H1 (cell line): ENCODE results near the gene H2BK1. TPM values are rescaled to one million over a fixed set of nuclear protein-coding genes. Genes with fewer than 3 reads are reported as not detected.

Source experiments
- CTCF ChIA-PET: fragments of 300-600 bp; sonication (Branson Sonifier 250); formaldehyde crosslinking; loops from one replicate; lab custom pipeline; 2021; ENCODE audit not compliant: partially characterized antibody; lab: Charles Lee
- POLR2A ChIA-PET: fragments of 300-600 bp; sonication (Branson Sonifier 250); formaldehyde crosslinking; loops from one replicate; lab custom pipeline; 2021; ENCODE audit warnings: inconsistent platforms; ENCODE audit not compliant: partially characterized antibody; lab: Charles Lee
- DNase-seq, 2 experiments: peaks; one replicate each; pipeline versions ENCODE4 v3.0.0 to v3.0.0-alpha.2; 2010 to 2022; ENCODE audit warnings: low spot score in 2 of 2, low read depth in 1 of 2, mixed read lengths in 1 of 2
- FAIRE-seq: peaks from 2 replicates; lab custom pipeline; 2011; peaks lifted over from hg19 to GRCh38; lab: Jason Lieb, UNC
- H2AFZ ChIP-seq: 2 replicates; pipeline ENCODE4 v1.8.1; 2012; ENCODE audit warnings: low read length, inconsistent platforms
- H2AK5ac ChIP-seq: 2 replicates; pipeline ENCODE4 v1.6.1; 2013; ENCODE audit warnings: low read depth, low read length
- H2BK120ac ChIP-seq: replicated peaks from 2 replicates; pipeline ENCODE3; 2013; ENCODE audit warnings: low read depth, low read length, inconsistent platforms
- H2BK12ac ChIP-seq: 2 replicates; pipeline ENCODE4 v1.6.1; 2013; ENCODE audit warnings: low read depth, low read length
- H2BK15ac ChIP-seq: 2 replicates; pipeline ENCODE4 v1.6.1; 2013; ENCODE audit warnings: low read length
- H2BK20ac ChIP-seq: 2 replicates; pipeline ENCODE4 v1.6.1; 2013; ENCODE audit warnings: low read length
- H2BK5ac ChIP-seq: 2 replicates; pipeline ENCODE4 v1.6.1; 2013; ENCODE audit warnings: low read depth, low read length
- H3K14ac ChIP-seq: 2 replicates; pipeline ENCODE4 v1.6.1; 2013; ENCODE audit warnings: inconsistent platforms; ENCODE audit not compliant: insufficient read length
- H3K18ac ChIP-seq: 2 replicates; pipeline ENCODE4 v1.6.1; 2013; ENCODE audit warnings: low read length; ENCODE audit errors: extremely low read depth
- H3K23ac ChIP-seq: 2 replicates; pipeline ENCODE4 v1.6.1; 2013; ENCODE audit warnings: inconsistent platforms; ENCODE audit not compliant: insufficient read length
- H3K23me2 ChIP-seq: 2 replicates; pipeline ENCODE4 v1.6.1; 2013; ENCODE audit warnings: low read depth, low read length
- H3K27ac ChIP-seq: 2 replicates; pipeline ENCODE4 v1.6.1; 2011; ENCODE audit warnings: low read depth, low read length, inconsistent platforms
- H3K27me3 ChIP-seq, 4 experiments: replicated peaks in 1 of 4; 1 replicate in 1 of 4; 2 replicates in 3 of 4; pipeline versions ENCODE4 v1.6.1 to v1.8.1; 2011 to 2013; ENCODE audit warnings: low read length in 3 of 4, mild to moderate bottlenecking in 3 of 4, inconsistent platforms in 2 of 4, mixed read lengths in 2 of 4, moderate library complexity in 1 of 4; ENCODE audit not compliant: control insufficient read depth in 3 of 4, insufficient read depth in 3 of 4; ENCODE audit errors: extremely low read depth in 1 of 4
- H3K36me3 ChIP-seq, 4 experiments: 2 replicates each; pipeline versions ENCODE4 v1.6.1 to v1.8.1; 2011 to 2013; ENCODE audit warnings: mild to moderate bottlenecking in 4 of 4, low read length in 3 of 4, moderate library complexity in 2 of 4, control low read depth in 1 of 4, inconsistent platforms in 1 of 4; ENCODE audit not compliant: insufficient read depth in 4 of 4, control insufficient read depth in 2 of 4
- H3K4ac ChIP-seq: replicated peaks from 2 replicates; pipeline ENCODE3; 2013; ENCODE audit warnings: low read length, low read depth, mixed read lengths, inconsistent platforms; ENCODE audit not compliant: insufficient read length
- H3K4me1 ChIP-seq, 4 experiments: replicated peaks in 1 of 4; 1 replicate in 1 of 4; 2 replicates in 3 of 4; pipeline versions ENCODE4 v1.6.1 to v1.8.1; 2011 to 2013; ENCODE audit warnings: low read length in 3 of 4, inconsistent platforms in 2 of 4, mixed read lengths in 1 of 4; ENCODE audit not compliant: insufficient read depth in 4 of 4, control insufficient read depth in 3 of 4
- H3K4me2 ChIP-seq, 2 experiments: 2 replicates each; pipeline versions ENCODE4 v1.6.1 to v1.8.1; 2011 to 2013; ENCODE audit warnings: low read depth in 2 of 2, low read length in 2 of 2, control low read depth in 1 of 2, inconsistent platforms in 1 of 2, mild to moderate bottlenecking in 1 of 2; ENCODE audit not compliant: insufficient read depth in 1 of 2
- H3K4me3 ChIP-seq, 4 experiments: fragments of 200-600, 300-600 bp in 1 of 4; sonication (generic), shearing (Covaris generic), sonication (Bioruptor Twin) in 1 of 4; 2 replicates each; pipeline versions ENCODE4 v1.5.1 to v1.8.1; 2011 to 2016; ENCODE audit warnings: low read length in 4 of 4, low read depth in 3 of 4, control low read depth in 2 of 4, inconsistent platforms in 2 of 4, mild to moderate bottlenecking in 2 of 4, mixed read lengths in 1 of 4, moderate library complexity in 1 of 4; ENCODE audit not compliant: insufficient read depth in 2 of 4; ENCODE audit errors: extremely low read depth in 1 of 4
- H3K56ac ChIP-seq: replicated peaks from 2 replicates; pipeline ENCODE3; 2013; ENCODE audit warnings: low read depth, mild to moderate bottlenecking, mixed read lengths, low read length, inconsistent platforms; ENCODE audit not compliant: insufficient read length
- H3K79me1 ChIP-seq: 2 replicates; pipeline ENCODE4 v1.6.1; 2013; ENCODE audit warnings: low read depth, low read length, control low read depth
- H3K79me2 ChIP-seq, 2 experiments: 2 replicates each; pipeline versions ENCODE4 v1.6.1 to v1.8.1; 2012 to 2013; ENCODE audit warnings: low read length in 2 of 2, mild to moderate bottlenecking in 2 of 2, inconsistent platforms in 1 of 2; ENCODE audit not compliant: insufficient read depth in 2 of 2, control insufficient read depth in 1 of 2
- H3K9ac ChIP-seq, 4 experiments: replicated peaks in 1 of 4; 1 replicate in 1 of 4; 2 replicates in 3 of 4; pipeline versions ENCODE4 v1.6.1 to v1.8.1; 2011 to 2013; ENCODE audit warnings: low read depth in 3 of 4, low read length in 3 of 4, control low read depth in 2 of 4, mild to moderate bottlenecking in 2 of 4, moderate library complexity in 2 of 4, inconsistent platforms in 1 of 4; ENCODE audit errors: extremely low read depth in 1 of 4
- H3K9me3 ChIP-seq, 2 experiments: 2 replicates each; pipeline versions ENCODE4 v1.6.1 to v1.8.1; 2012 to 2013; ENCODE audit warnings: mild to moderate bottlenecking in 2 of 2, moderate library complexity in 2 of 2, control low read depth in 1 of 2, inconsistent platforms in 1 of 2, low read depth in 1 of 2, low read length in 1 of 2, mixed read lengths in 1 of 2; ENCODE audit not compliant: insufficient read depth in 2 of 2
- H4K20me1 ChIP-seq, 2 experiments: replicated peaks in 1 of 2; 2 replicates each; pipeline versions ENCODE3 to v1.8.1; 2011 to 2013; ENCODE audit warnings: inconsistent platforms in 2 of 2, low read length in 2 of 2, mild to moderate bottlenecking in 1 of 2; ENCODE audit not compliant: insufficient read depth in 2 of 2, control insufficient read depth in 1 of 2
- H4K5ac ChIP-seq: 2 replicates; pipeline ENCODE4 v1.6.1; 2013; ENCODE audit warnings: low read length, low read depth, mixed read lengths, inconsistent platforms; ENCODE audit not compliant: insufficient read length
- H4K8ac ChIP-seq: 2 replicates; pipeline ENCODE4 v1.8.0; 2013; ENCODE audit warnings: mild to moderate bottlenecking, moderate library complexity, low read length, inconsistent platforms; ENCODE audit not compliant: insufficient read depth; ENCODE audit errors: extremely low read depth
- H4K91ac ChIP-seq: replicated peaks from 2 replicates; pipeline ENCODE3; 2013; ENCODE audit warnings: low read length, mixed read lengths, inconsistent platforms; ENCODE audit not compliant: insufficient read length
- ASH2L ChIP-seq: fragments of 200-600, 300-600 bp; sonication (generic); IDR thresholded peaks from one replicate; pipeline ENCODE4 v1.7.1; 2017; ENCODE audit warnings: low read length
- BRCA1 ChIP-seq: IDR thresholded peaks from 2 replicates; pipeline ENCODE4 v1.6.1; 2012; ENCODE audit warnings: low read depth, low read length, improper control_type of control experiment
- E2F6 ChIP-seq: IDR thresholded peaks from 2 replicates; pipeline ENCODE4 v1.6.1; 2012; ENCODE audit warnings: inconsistent platforms
- EP300 ChIP-seq, 2 experiments: IDR thresholded peaks; 1 replicate in 1 of 2; 2 replicates in 1 of 2; pipeline ENCODE4 v1.6.1; 2011 to 2012; ENCODE audit warnings: low read depth in 2 of 2, low read length in 2 of 2, mild to moderate bottlenecking in 2 of 2, borderline replicate concordance in 1 of 2, inconsistent platforms in 1 of 2, moderate library complexity in 1 of 2
- RBBP5 ChIP-seq: IDR thresholded peaks from 2 replicates; pipeline ENCODE4 v1.7.1; 2012; ENCODE audit warnings: low read depth, mild to moderate bottlenecking, inconsistent platforms, low read length, moderate library complexity, borderline replicate concordance
- SAP30 ChIP-seq: fragments of 300-600 bp; sonication (generic); IDR thresholded peaks from 2 replicates; pipeline ENCODE4 v1.7.1; 2012; ENCODE audit warnings: low read length, moderate library complexity, mild to moderate bottlenecking, inconsistent platforms; ENCODE audit not compliant: insufficient read depth, insufficient replicate concordance
- SP1 ChIP-seq: IDR thresholded peaks from 2 replicates; pipeline ENCODE4 v1.6.1; 2011; ENCODE audit warnings: low read depth, low read length
- WGBS, 2 experiments: shearing (Covaris generic) in 1 of 2; methylation state at CpG; one replicate each; pipeline versions ENCODE4 v1.1.6 to v1.1.7; 2013 to 2015; ENCODE audit warnings: low lambda C conversion rate in 2 of 2, mixed read lengths in 2 of 2, inconsistent platforms in 1 of 2, low coverage in 1 of 2, missing lambda C conversion rate in 1 of 2; ENCODE audit not compliant: insufficient replicate concordance in 2 of 2, insufficient coverage in 1 of 2, insufficient read length in 1 of 2; ENCODE audit errors: extremely low coverage in 1 of 2, missing lambda C conversion rate in 1 of 2; 5-methylcytosine and 5-hydroxymethylcytosine counted together
- polyA plus RNA-seq, 7 experiments: library from polyadenylated mRNA; depleted of rRNA in 3 of 7; stranded (reverse) in 5 of 7; unstranded in 2 of 7; fragments of >200 nt in 5 of 7; fragments of 200-250 nt in 2 of 7; gene quantifications; 1 replicate in 5 of 7; 2 replicates in 1 of 7; 4 replicates in 1 of 7; pipeline versions ENCODE4 v1.2.1 to v1.2.3, GENCODE V29; 2011 to 2013; ENCODE audit warnings: missing spikeins in 2 of 7, mixed read lengths in 2 of 7
- total RNA-seq: library from RNA; stranded (reverse); fragmentation: NEBNext Ultra II Directional; extraction: Animal tissue kit (Norgen Biotek cat#: 25700); gene quantifications from 2 replicates; pipeline ENCODE4 v1.2.1, GENCODE V29; 2021

H2BK1 gene
- total and polyA plus RNA-seq, 2 of the 8 experiments (the other 6 are each of a cell fraction or from before 2014, with no cell fraction given), result not detected

DNA sequence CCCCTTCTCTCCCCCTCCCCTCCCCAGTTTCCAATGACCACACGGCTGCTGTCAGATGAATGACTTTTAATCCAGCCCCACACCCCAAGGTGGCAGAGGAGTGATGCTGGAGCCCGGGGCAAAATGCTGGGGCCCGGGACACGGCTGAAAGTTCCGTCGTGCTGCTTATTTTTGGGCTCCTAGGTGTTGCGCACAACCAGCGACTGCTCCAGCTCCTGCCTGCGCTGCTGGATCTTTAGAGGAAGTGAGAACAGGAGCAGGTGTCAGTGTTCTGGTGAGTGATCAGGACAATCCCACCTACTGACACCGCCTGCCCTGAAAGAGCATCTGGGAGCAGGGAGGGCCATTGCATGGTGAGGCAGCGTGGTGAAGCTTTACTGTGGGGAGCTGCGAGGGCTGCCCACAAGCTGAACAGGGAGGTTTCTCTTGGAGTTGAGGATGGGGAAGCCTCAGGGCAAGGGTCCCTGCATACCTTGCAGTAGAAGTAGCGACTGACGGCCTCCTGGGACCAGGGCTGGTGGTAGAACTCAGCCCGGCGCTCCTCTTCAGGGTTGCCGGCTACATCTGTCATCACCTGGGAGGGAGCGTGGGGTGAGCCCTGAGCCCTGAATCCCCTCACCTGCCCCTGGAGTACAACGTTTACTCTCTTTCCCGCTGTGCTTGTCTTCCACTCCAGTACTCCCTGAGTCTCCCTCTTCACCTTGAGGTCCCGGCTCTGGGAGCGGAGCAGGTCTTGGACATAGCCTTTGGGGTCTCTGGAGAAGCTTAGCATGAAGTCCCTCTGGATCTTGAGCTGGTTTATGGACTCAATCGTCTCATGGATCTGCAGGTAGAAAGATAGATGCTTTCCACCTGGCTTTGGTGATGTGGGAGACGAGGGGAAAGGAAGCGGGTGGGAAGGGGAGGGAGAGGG is 28.9 kb upstream of the H2BK1 start:
- Histone ChIP-seq H2AFZ (no peak overlapping the region), H2AK5ac (no peak overlapping the region), H3K18ac (no peak overlapping the region), H3K27me3 (no peaks in the 10 kb centered on the region; a peak in 1 of 7 replicates), H3K14ac (no peak overlapping the region), H3K4me3 (no peak overlapping the region), H3K4ac (no peak overlapping the region), H3K27ac (no peak overlapping the region), H3K36me3 (peaks cover 8 to 24% (median 11%) of the 10 kb centered on the region in 4 experiments; a peak in 7 of 8 replicates), H2BK12ac (no peak overlapping the region), H4K20me1 (peaks cover 0 to 12% of the 10 kb centered on the region in 2 experiments), H3K23me2 (no peaks in the 10 kb centered on the region), H2BK20ac (no peak overlapping the region), H2BK120ac (no peak overlapping the region), H3K4me2 (no peak overlapping the region), H4K91ac (no peak overlapping the region), H2BK15ac (no peak overlapping the region), H3K4me1 (peaks cover 0 to 10% (median 6%) of the 10 kb centered on the region in 4 experiments; a peak in 6 of 7 replicates), H3K9ac (no peak overlapping the region), H4K8ac (no peak overlapping the region), H3K23ac (no peak overlapping the region), H3K79me2 (peaks cover 0 to 7% of the 10 kb centered on the region in 2 experiments; a peak in 2 of 4 replicates), H2BK5ac (no peak overlapping the region), H3K79me1 (peaks cover 8% of the 10 kb centered on the region), H3K9me3 (no peaks in the 10 kb centered on the region), H4K5ac (no peak overlapping the region), H3K56ac (no peak overlapping the region)
- TF ChIP-seq RBBP5, result no peak
- no peak for TF ChIP-seq EP300 (IDR thresholded peaks at IDR 0.05; ENCODE audit: borderline replicate concordance in 1 of 2, low read depth in 2 of 2, low read length in 2 of 2)
- TF ChIP-seq ASH2L, result no peak
- TF ChIP-seq BRCA1, result no peak
- no peak for TF ChIP-seq SAP30
- no peak for TF ChIP-seq E2F6
- TF ChIP-seq SP1, result no peak
- no peak for DNase-seq
- CTCF ChIA-PET, result interaction anchor here (0.5 to 2.0 kb wide), 3 partner anchors 8 to 129 kb away, joined by 3 to 5 read pairs (median 4); no protein-coding TSS in a partner anchor
- POLR2A ChIA-PET, result interaction anchor here (0.7 to 5.7 kb wide), 2 partner anchors 10 to 12 kb away, joined by 3 to 22 read pairs; no protein-coding TSS in a partner anchor
- 87% methylated on average over 19 of the region's 25 CpGs; no CpG with 5 or more reads in 1 of the 2 experiments for WGBS, 2 experiments
- no peak for FAIRE-seq
